ENCODE measurements around the gene VWA1.

The VWA1 gene

DNA sequence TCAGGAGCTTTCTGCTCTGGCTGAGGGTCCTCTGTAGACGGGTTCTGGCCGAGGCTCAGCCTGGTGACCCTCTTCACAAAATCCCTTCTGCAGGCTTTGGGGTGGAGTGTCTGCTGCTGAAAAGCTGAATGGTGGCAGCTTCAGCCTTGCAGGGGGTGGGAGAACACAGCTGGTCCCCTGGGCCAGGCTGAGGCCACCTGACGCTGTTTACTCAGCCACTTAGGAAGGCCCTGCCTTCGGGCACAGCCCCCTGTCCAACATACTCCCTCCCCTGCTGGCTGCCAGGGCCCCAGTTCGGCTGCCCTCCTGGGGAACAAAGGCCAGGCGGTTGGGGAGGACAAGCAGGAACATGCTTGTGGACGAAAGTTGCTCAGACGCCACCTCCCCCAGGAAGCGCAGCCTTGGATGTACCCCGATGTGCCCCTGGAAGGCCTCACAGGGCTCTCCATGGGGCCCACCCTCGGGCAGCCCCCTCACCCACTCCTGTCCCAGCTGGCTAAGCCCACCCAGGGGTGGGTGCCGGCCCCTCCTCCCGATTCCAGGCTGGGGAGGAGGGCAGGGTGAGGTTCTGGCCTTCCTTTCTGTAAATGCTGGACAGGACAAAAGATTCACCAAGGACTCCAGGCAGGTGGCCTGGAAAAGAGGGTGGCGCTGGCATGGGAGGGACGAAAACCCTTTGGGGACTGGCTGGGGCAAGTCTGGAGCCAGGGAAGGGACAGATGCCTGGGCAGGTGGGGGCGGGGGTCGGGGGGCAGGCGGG is 14.2 kb upstream of the VWA1 start, which contains the start of gene ANKRD65:
Gene ANKRD65, minus strand, starts transcription at position 130 of the 760 bp plus-strand sequence. CDS start 271 bp downstream, outside the sequence.
- TF ChIP-seq, protein P1, sequence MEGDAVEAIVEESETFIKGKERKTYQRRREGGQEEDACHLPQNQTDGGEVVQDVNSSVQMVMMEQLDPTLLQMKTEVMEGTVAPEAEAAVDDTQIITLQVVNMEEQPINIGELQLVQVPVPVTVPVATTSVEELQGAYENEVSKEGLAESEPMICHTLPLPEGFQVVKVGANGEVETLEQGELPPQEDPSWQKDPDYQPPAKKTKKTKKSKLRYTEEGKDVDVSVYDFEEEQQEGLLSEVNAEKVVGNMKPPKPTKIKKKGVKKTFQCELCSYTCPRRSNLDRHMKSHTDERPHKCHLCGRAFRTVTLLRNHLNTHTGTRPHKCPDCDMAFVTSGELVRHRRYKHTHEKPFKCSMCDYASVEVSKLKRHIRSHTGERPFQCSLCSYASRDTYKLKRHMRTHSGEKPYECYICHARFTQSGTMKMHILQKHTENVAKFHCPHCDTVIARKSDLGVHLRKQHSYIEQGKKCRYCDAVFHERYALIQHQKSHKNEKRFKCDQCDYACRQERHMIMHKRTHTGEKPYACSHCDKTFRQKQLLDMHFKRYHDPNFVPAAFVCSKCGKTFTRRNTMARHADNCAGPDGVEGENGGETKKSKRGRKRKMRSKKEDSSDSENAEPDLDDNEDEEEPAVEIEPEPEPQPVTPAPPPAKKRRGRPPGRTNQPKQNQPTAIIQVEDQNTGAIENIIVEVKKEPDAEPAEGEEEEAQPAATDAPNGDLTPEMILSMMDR (IDR thresholded peaks at IDR 0.05; ENCODE audit: low read depth, low read length) = no peak
- H3K4me3 ChIP-seq (replicated peaks in 1 of 2; ENCODE audit: low read depth in 2 of 2, low read length in 2 of 2) = no peak within 1 kb of the TSS
- no peak for DNase-seq (ENCODE audit: low read depth in 2 of 2)

DNA sequence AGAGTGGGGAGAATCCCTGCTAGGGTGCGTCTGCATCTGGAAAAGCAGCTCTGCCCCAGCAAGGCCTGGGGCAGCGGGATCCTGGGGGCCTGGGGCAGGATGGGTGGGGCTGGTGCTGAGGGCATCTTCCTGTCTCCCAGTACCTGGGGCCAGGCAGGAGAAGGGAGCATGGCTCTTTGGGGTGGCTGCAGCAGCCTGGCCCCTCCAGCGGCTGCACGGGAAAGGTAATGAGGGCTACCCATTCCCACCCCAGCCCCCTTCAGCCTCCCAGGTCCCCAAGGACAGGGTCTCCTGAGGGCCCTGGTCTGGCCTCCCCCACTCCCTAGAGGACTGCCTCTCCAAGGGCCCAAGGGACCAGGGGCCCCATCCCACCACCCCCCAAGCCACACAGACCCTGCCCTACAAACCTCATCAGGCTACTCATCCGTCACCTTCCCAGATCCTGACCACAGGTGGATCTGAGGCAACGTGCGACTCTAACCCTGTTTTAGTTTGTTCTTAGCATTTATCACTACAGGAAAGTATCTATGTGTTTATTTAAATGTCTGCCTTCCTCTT is 13.5 kb upstream of the VWA1 start:
- no peak for DNase-seq (ENCODE audit: low read depth in 2 of 2)
- H3K4me3 ChIP-seq (replicated peaks in 1 of 2; ENCODE audit: low read depth in 2 of 2, low read length in 2 of 2) = no peak overlapping the region
- TF ChIP-seq, protein P1 (IDR thresholded peaks at IDR 0.05; ENCODE audit: low read depth, low read length) = no peak

DNA sequence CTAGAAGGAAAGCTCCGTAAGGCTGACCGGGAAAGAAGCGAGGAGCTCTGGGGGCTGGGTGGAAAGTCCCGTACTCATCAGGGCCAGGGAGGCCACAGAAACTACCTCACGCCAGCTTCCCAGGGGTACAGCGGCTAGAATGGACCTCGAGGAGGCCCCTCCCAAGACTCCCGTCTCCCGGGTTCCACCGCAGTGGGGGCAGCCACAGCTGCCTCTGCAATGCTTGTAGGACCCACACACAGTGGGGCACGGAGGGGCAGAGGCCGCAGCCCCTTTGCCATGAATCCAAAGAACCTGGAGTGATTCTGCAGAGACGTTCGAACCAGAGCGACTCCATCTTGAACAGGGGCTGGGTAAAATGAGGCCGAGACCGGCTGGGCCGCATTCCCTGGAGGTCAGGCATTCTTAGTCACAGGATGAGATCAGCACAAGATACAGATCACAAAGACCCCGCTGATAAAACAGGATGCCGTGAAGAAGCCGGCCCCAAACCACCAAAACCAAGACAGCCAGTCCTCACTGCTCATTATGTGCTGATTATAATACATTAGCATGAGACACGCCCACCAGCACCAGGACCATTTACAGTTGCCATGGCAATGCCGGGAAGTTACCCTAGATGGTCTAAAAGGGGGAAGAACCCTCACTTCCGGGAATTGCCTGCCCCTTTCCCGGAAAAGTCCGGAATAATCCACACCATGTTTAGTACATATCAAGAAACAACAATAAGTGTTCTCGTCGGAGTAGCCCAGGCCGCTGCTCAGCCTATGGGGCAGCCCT is 12.8 kb upstream of the VWA1 start:
- DNase-seq (ENCODE audit: low read depth in 2 of 2) = no peak
- H3K4me3 ChIP-seq (replicated peaks in 1 of 2; ENCODE audit: low read depth in 2 of 2, low read length in 2 of 2) = no peak overlapping the region
- TF ChIP-seq, protein P1 (IDR thresholded peaks at IDR 0.05; ENCODE audit: low read depth, low read length) = no peak

DNA sequence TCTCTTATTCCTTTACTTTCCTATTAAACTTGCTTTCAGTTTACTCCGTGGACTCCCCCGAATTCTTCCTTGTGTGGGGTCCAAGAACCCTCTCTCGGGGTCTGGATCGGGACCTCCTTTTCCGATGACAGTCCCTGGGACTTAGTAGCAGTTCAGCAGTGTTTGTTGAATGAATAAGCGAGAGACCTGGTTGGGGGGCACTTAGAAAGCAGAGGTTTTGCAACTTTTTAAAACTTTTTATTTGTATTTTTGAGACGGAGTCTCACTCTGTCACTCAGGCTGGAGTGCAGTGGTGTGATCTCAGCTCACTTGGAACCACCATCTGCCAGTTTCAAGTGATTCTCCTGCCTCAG is 12.3 kb upstream of the VWA1 start:
- TF ChIP-seq, protein P1 (IDR thresholded peaks at IDR 0.05; ENCODE audit: low read depth, low read length) = no peak
- H3K4me3 ChIP-seq (replicated peaks in 1 of 2; ENCODE audit: low read depth in 2 of 2, low read length in 2 of 2) = no peak overlapping the region
- DNase-seq (ENCODE audit: low read depth in 2 of 2) = no peak

DNA sequence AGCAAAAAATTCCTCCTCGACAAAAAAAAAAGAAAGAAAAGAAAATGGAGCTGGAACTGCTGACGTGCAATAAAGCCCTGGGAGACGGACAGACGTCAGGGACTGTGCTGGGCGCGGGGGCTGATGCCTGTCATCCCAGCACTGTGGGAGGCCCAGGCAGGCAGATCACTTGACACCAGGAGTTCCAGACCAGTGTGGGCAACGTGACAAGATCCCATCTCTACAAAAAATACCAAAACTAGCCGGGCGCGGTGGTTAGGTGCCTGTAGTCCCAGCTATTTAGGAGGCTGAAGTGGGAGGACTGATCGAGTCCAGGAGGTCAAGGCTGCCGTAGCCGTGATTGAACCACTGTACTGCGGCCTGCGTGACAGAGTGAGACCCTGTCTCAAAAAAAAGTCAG is 10.8 kb upstream of the VWA1 start:
- TF ChIP-seq, protein P1 (IDR thresholded peaks at IDR 0.05; ENCODE audit: low read depth, low read length) = no peak
- no peak overlapping the region for H3K4me3 ChIP-seq (replicated peaks in 1 of 2; ENCODE audit: low read depth in 2 of 2, low read length in 2 of 2)
- no peak for DNase-seq (ENCODE audit: low read depth in 2 of 2)

DNA sequence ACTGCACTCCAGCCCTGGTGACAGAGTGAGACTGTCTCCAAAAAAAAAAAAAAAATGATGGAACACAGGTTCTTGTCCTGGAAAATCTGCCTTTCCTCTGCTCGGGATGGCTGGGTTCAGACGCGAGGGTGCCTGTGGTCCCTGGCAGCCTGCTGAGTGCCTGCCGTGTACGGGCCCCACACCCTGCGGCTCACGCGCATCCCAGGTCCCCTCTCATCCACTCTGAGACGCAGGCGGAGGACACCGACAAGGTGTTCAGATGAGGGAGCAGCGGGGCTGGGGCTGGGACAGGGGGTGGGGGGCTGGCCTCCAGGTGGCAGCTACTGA is 10.1 kb upstream of the VWA1 start:
- no peak overlapping the region for H3K4me3 ChIP-seq (replicated peaks in 1 of 2; ENCODE audit: low read depth in 2 of 2, low read length in 2 of 2)
- DNase-seq (ENCODE audit: low read depth in 2 of 2) = no peak
- TF ChIP-seq, protein P1 (IDR thresholded peaks at IDR 0.05; ENCODE audit: low read depth, low read length) = no peak
